Measurements from ENCODE around the gene PMF1. TPM values are rescaled to one million over a fixed set of nuclear protein-coding genes. Genes with fewer than 3 reads are reported as not detected.
A peak's percentile ranks its signal among the peaks of the same experiment; 100 is the strongest.

Gene PMF1
- total and polyA plus RNA-seq, 4 donors = 29.6 to 65.0 (median 34.9) TPM

GRCh38 chr1:156246781-156247459 lies 34.1 kb downstream of the PMF1 start:
- intact Hi-C loops (cut with DNase I) = no loop called here
- Histone ChIP-seq H3K4me1 (ENCODE audit: control insufficient read depth in 1 of 2, insufficient read depth in 2 of 2, low read length in 2 of 2) (no peaks in the 10 kb centered on the region), H3K36me3 (ENCODE audit: control insufficient read depth in 1 of 2, insufficient read depth in 2 of 2, low read length in 1 of 2) (peaks cover 0 to 5% of the 10 kb centered on the region in 2 donors)

GRCh38 chr1:156247460-156248322 lies 34.9 kb downstream of the PMF1 start, which contains the start of gene PAQR6:
PAQR6 (minus strand) TSS chr1:156248056; CDS start chr1:156246731, 1,325 bp downstream.
- H3K4me1 ChIP-seq (ENCODE audit: control insufficient read depth in 1 of 2, insufficient read depth in 2 of 2, low read length in 2 of 2) = no peaks in the 10 kb centered on the region
- H3K27me3 ChIP-seq (ENCODE audit: control insufficient read depth in 1 of 2, insufficient read depth in 2 of 2, low read length in 1 of 2) = no peaks in the 10 kb centered on the region
- DNase-seq (no peak), ATAC-seq (ENCODE audit: low FRiP score) (peak; percentile 31)
- WGBS, 2 donors = 25 to 29% methylated on average over 16 of the region's 16 CpGs
- H3K27ac ChIP-seq (ENCODE audit: low read depth in 1 of 2, low read length in 2 of 2) = no peak within 1 kb of the TSS
- H3K36me3 ChIP-seq (ENCODE audit: control insufficient read depth in 1 of 2, insufficient read depth in 2 of 2, low read length in 1 of 2) = peaks cover 0 to 5% of the 10 kb centered on the region in 2 donors
- intact Hi-C loops (cut with DNase I) = no loop called here
- no peaks in the 10 kb centered on the region for H3K9me3 ChIP-seq (ENCODE audit: control insufficient read depth, low read length)
- H3K4me3 ChIP-seq (ENCODE audit: low read length in 2 of 2) = no peak within 1 kb of the TSS

More at GRCh38 chr1:156246781-156247459, 34.1 kb downstream of the PMF1 start:
- H3K9me3 ChIP-seq (ENCODE audit: control insufficient read depth, low read length) = no peaks in the 10 kb centered on the region
- no peaks in the 10 kb centered on the region for H3K27me3 ChIP-seq (ENCODE audit: control insufficient read depth in 1 of 2, insufficient read depth in 2 of 2, low read length in 1 of 2)
- ATAC-seq (ENCODE audit: low FRiP score) = peak; percentile 52
- WGBS, 2 donors = 37 to 43% methylated on average over 14 to 16 of the region's 16 CpGs
- peak; percentile 64 to 81 for DNase-seq
- H3K27ac ChIP-seq (ENCODE audit: low read depth in 1 of 2, low read length in 2 of 2) = no peak overlapping the region
- H3K4me3 ChIP-seq (ENCODE audit: low read length in 2 of 2) = no peak overlapping the region

GRCh38 chr1:156248323-156248683 lies 35.5 kb downstream of the PMF1 start:
- Histone ChIP-seq H3K36me3 (ENCODE audit: control insufficient read depth in 1 of 2, insufficient read depth in 2 of 2, low read length in 1 of 2) (peaks cover 0 to 7% of the 10 kb centered on the region in 2 donors), H3K9me3 (ENCODE audit: control insufficient read depth, low read length) (no peaks in the 10 kb centered on the region), H3K27ac (ENCODE audit: low read depth in 1 of 2, low read length in 2 of 2) (no peak overlapping the region), H3K4me3 (ENCODE audit: low read length in 2 of 2) (no peak overlapping the region), H3K27me3 (ENCODE audit: control insufficient read depth in 1 of 2, insufficient read depth in 2 of 2, low read length in 1 of 2) (no peaks in the 10 kb centered on the region), H3K4me1 (ENCODE audit: control insufficient read depth in 1 of 2, insufficient read depth in 2 of 2, low read length in 2 of 2) (no peaks in the 10 kb centered on the region)
- DNase-seq = no peak
- ATAC-seq (ENCODE audit: low FRiP score) = no peak
- WGBS, 2 donors = 71 to 96% methylated on average over 3 to 4 of the region's 4 CpGs
- intact Hi-C loops (cut with DNase I) = no loop called here

GRCh38 chr1:156249593-156249992 lies 36.8 kb downstream of the PMF1 start:
- Histone ChIP-seq H3K9me3 (ENCODE audit: control insufficient read depth, low read length) (no peaks in the 10 kb centered on the region), H3K4me1 (ENCODE audit: control insufficient read depth in 1 of 2, insufficient read depth in 2 of 2, low read length in 2 of 2) (no peaks in the 10 kb centered on the region), H3K36me3 (ENCODE audit: control insufficient read depth in 1 of 2, insufficient read depth in 2 of 2, low read length in 1 of 2) (peaks cover 0 to 10% of the 10 kb centered on the region in 2 donors), H3K27me3 (ENCODE audit: control insufficient read depth in 1 of 2, insufficient read depth in 2 of 2, low read length in 1 of 2) (no peaks in the 10 kb centered on the region), H3K4me3 (ENCODE audit: low read length in 2 of 2) (no peak overlapping the region), H3K27ac (ENCODE audit: low read depth in 1 of 2, low read length in 2 of 2) (no peak overlapping the region)
- ATAC-seq (ENCODE audit: low FRiP score) (no peak), DNase-seq (no peak)
- 89% methylated on average over 5 of the region's 5 CpGs for WGBS, 2 donors
- intact Hi-C loops (cut with DNase I) = no loop called here

GRCh38 chr1:156251527-156251926 lies 38.7 kb downstream of the PMF1 start:
- intact Hi-C loops (cut with DNase I) = no loop called here
- no peak overlapping the region for H3K27ac ChIP-seq (ENCODE audit: low read depth in 1 of 2, low read length in 2 of 2)
- ATAC-seq (ENCODE audit: low FRiP score) (no peak), DNase-seq (no peak)
- peaks cover 4 to 10% of the 10 kb centered on the region in 2 donors for H3K36me3 ChIP-seq (ENCODE audit: control insufficient read depth in 1 of 2, insufficient read depth in 2 of 2, low read length in 1 of 2)
- H3K27me3 ChIP-seq (ENCODE audit: control insufficient read depth in 1 of 2, insufficient read depth in 2 of 2, low read length in 1 of 2) = no peaks in the 10 kb centered on the region
- no peaks in the 10 kb centered on the region for H3K4me1 ChIP-seq (ENCODE audit: control insufficient read depth in 1 of 2, insufficient read depth in 2 of 2, low read length in 2 of 2)
- WGBS, 2 donors = 58 to 72% methylated on average over 3 of the region's 3 CpGs
- no peaks in the 10 kb centered on the region for H3K9me3 ChIP-seq (ENCODE audit: control insufficient read depth, low read length)
- H3K4me3 ChIP-seq (ENCODE audit: low read length in 2 of 2) = no peak overlapping the region

- H3K27ac ChIP-seq (ENCODE audit: low read depth in 1 of 2, low read length in 2 of 2) = no peak overlapping the region
- no peaks in the 10 kb centered on the region for H3K27me3 ChIP-seq (ENCODE audit: control insufficient read depth in 1 of 2, insufficient read depth in 2 of 2, low read length in 1 of 2)
- no peaks in the 10 kb centered on the region for H3K4me1 ChIP-seq (ENCODE audit: control insufficient read depth in 1 of 2, insufficient read depth in 2 of 2, low read length in 2 of 2)
- intact Hi-C loops (cut with DNase I) = no loop called here
- peaks cover 4 to 17% of the 10 kb centered on the region in 2 donors for H3K36me3 ChIP-seq (ENCODE audit: control insufficient read depth in 1 of 2, insufficient read depth in 2 of 2, low read length in 1 of 2)
- H3K9me3 ChIP-seq (ENCODE audit: control insufficient read depth, low read length) = no peaks in the 10 kb centered on the region
- ATAC-seq (ENCODE audit: low FRiP score) = no peak
- 93 to 97% methylated on average over 3 of the region's 3 CpGs for WGBS, 2 donors
- no peak for DNase-seq
- no peak overlapping the region for H3K4me3 ChIP-seq (ENCODE audit: low read length in 2 of 2)
Measured at GRCh38 chr1:156253634-156254033, 40.8 kb downstream of the PMF1 start.

- H3K4me3 ChIP-seq (ENCODE audit: low read length in 2 of 2) = no peak overlapping the region
- DNase-seq (peak in 1 of 2 donors; percentile 8), ATAC-seq (ENCODE audit: low FRiP score) (no peak)
- no peak overlapping the region for H3K27ac ChIP-seq (ENCODE audit: low read depth in 1 of 2, low read length in 2 of 2)
- intact Hi-C loops (cut with DNase I) = no loop called here
- no peaks in the 10 kb centered on the region for H3K9me3 ChIP-seq (ENCODE audit: control insufficient read depth, low read length)
- peaks cover 11 to 29% of the 10 kb centered on the region in 2 donors for H3K36me3 ChIP-seq (ENCODE audit: control insufficient read depth in 1 of 2, insufficient read depth in 2 of 2, low read length in 1 of 2)
- 91 to 94% methylated on average over 2 of the region's 2 CpGs for WGBS, 2 donors
- no peaks in the 10 kb centered on the region for H3K27me3 ChIP-seq (ENCODE audit: control insufficient read depth in 1 of 2, insufficient read depth in 2 of 2, low read length in 1 of 2)
- no peaks in the 10 kb centered on the region for H3K4me1 ChIP-seq (ENCODE audit: control insufficient read depth in 1 of 2, insufficient read depth in 2 of 2, low read length in 2 of 2)
Measured at GRCh38 chr1:156257711-156258110, 44.9 kb downstream of the PMF1 start.

GRCh38 chr1:156258859-156259258 lies 46.1 kb downstream of the PMF1 start:
- ATAC-seq (ENCODE audit: low FRiP score) (no peak), DNase-seq (no peak)
- peaks cover 11 to 27% of the 10 kb centered on the region in 2 donors for H3K36me3 ChIP-seq (ENCODE audit: control insufficient read depth in 1 of 2, insufficient read depth in 2 of 2, low read length in 1 of 2)
- no peak overlapping the region for H3K4me3 ChIP-seq (ENCODE audit: low read length in 2 of 2)
- no peaks in the 10 kb centered on the region for H3K9me3 ChIP-seq (ENCODE audit: control insufficient read depth, low read length)
- WGBS, 2 donors = 95 to 97% methylated on average over 8 of the region's 8 CpGs
- intact Hi-C loops (cut with DNase I) = no loop called here
- no peak overlapping the region for H3K27ac ChIP-seq (ENCODE audit: low read depth in 1 of 2, low read length in 2 of 2)
- no peaks in the 10 kb centered on the region for H3K27me3 ChIP-seq (ENCODE audit: control insufficient read depth in 1 of 2, insufficient read depth in 2 of 2, low read length in 1 of 2)
- H3K4me1 ChIP-seq (ENCODE audit: control insufficient read depth in 1 of 2, insufficient read depth in 2 of 2, low read length in 2 of 2) = no peaks in the 10 kb centered on the region

All from aorta (tissue), 5 donors.